HEK293 (cell line): ENCODE results near the gene PHF12.

Source experiments
- CTCF ChIA-PET: fragments of 350-600 bp; formaldehyde crosslinking; extraction: SDS; loops from one replicate; lab custom pipeline; 2021; ENCODE audit warnings: antibody characterized with exemption; lab: Yijun Ruan, JAX
- POLR2A ChIA-PET: fragments of 300-600 bp; formaldehyde crosslinking; extraction: SDS; loops from one replicate; lab custom pipeline; 2020; ENCODE audit warnings: antibody characterized with exemption, inconsistent platforms; lab: Yijun Ruan, JAX
- H3K27ac ChIP-seq: fragments of 200-500 bp; sonication (Bioruptor generic); 2 replicates; pipeline ENCODE4 v1.5.1; 2014; ENCODE audit warnings: low read depth, low read length, control low read depth, inconsistent platforms; ENCODE audit errors: extremely low read depth
- H3K36me3 ChIP-seq, 2 experiments: fragments of 200-500 bp in 1 of 2; sonication (Bioruptor generic) in 1 of 2; 1 replicate in 1 of 2; 2 replicates in 1 of 2; pipeline ENCODE4 v1.5.1; 2014 to 2017; ENCODE audit warnings: inconsistent platforms in 2 of 2, low read length in 2 of 2; ENCODE audit not compliant: control insufficient read depth in 2 of 2, insufficient read depth in 1 of 2
- H3K4me1 ChIP-seq: fragments of 200-500 bp; sonication (Bioruptor generic); 2 replicates; pipeline ENCODE4 v1.5.1; 2014; ENCODE audit warnings: mild to moderate bottlenecking, low read length, inconsistent platforms; ENCODE audit not compliant: control insufficient read depth, insufficient read depth
- H3K4me3 ChIP-seq: 2 replicates; pipeline ENCODE4 v1.5.1; 2011; ENCODE audit warnings: low read depth, mild to moderate bottlenecking, control low read depth, low read length, moderate library complexity
- H3K9me3 ChIP-seq: fragments of 200-500 bp; sonication (Bioruptor generic); 2 replicates; pipeline ENCODE4 v1.5.1; 2014; ENCODE audit warnings: low read depth, low read length, inconsistent platforms; ENCODE audit not compliant: control insufficient read depth, insufficient read depth
- BCL6B ChIP-seq: fragments of 450-650 bp; formaldehyde crosslinking; IDR thresholded peaks from 2 replicates; pipeline ENCODE4 v1.5.1; 2017; ENCODE audit warnings: missing biosample characterization, missing genetic modification characterization
- GLI2 ChIP-seq: fragments of 450-650 bp; formaldehyde crosslinking; IDR thresholded peaks from 2 replicates; pipeline ENCODE4; 2017; ENCODE audit warnings: missing biosample characterization, missing genetic modification characterization, low read depth, borderline replicate concordance
- HOXA7 ChIP-seq: sonication (generic); formaldehyde crosslinking; IDR thresholded peaks from 2 replicates; pipeline ENCODE4 v1.8.1; 2022; ENCODE audit warnings: missing genetic modification reagents, borderline replicate concordance
- KLF10 ChIP-seq: fragments of 450-650 bp; IDR thresholded peaks from 2 replicates; pipeline ENCODE4 v1.5.1; 2018; ENCODE audit warnings: missing biosample characterization, mild to moderate bottlenecking, missing genetic modification characterization
- KLF9 ChIP-seq: fragments of 450-650 bp; formaldehyde crosslinking; IDR thresholded peaks from 2 replicates; pipeline ENCODE4 v1.5.1; 2016; ENCODE audit warnings: missing biosample characterization, missing genetic modification characterization, low read depth
- PRDM4 ChIP-seq: fragments of 450-650 bp; formaldehyde crosslinking; IDR thresholded peaks from 2 replicates; pipeline ENCODE4 v1.5.1; 2017; ENCODE audit warnings: missing biosample characterization, missing genetic modification characterization
- ZBTB17 ChIP-seq: fragments of 450-650 bp; formaldehyde crosslinking; IDR thresholded peaks from 2 replicates; pipeline ENCODE4 v1.5.1; 2016; ENCODE audit warnings: missing biosample characterization, missing genetic modification characterization
- ZIC2 ChIP-seq: fragments of 450-650 bp; formaldehyde crosslinking; IDR thresholded peaks from 2 replicates; pipeline ENCODE4 v1.5.1; 2016; ENCODE audit warnings: missing biosample characterization, missing genetic modification characterization
- ZNF121 ChIP-seq: fragments of 450-650 bp; formaldehyde crosslinking; IDR thresholded peaks from 2 replicates; pipeline ENCODE4 v1.5.1; 2016; ENCODE audit warnings: missing biosample characterization, missing genetic modification characterization
- ZNF132 ChIP-seq: fragments of 450-650 bp; formaldehyde crosslinking; IDR thresholded peaks from 2 replicates; pipeline ENCODE4 v1.5.1; 2017; ENCODE audit warnings: missing biosample characterization, missing genetic modification characterization, borderline replicate concordance
- ZNF140 ChIP-seq: fragments of 450-650 bp; formaldehyde crosslinking; IDR thresholded peaks from 2 replicates; pipeline ENCODE4 v1.5.1; 2016; ENCODE audit warnings: missing biosample characterization, missing genetic modification characterization
- ZNF184 ChIP-seq: fragments of 450-650 bp; IDR thresholded peaks from 2 replicates; pipeline ENCODE4 v1.5.1; 2018; ENCODE audit warnings: missing biosample characterization, mild to moderate bottlenecking, missing genetic modification characterization
- ZNF211 ChIP-seq: fragments of 450-650 bp; formaldehyde crosslinking; IDR thresholded peaks from 2 replicates; pipeline ENCODE4 v1.5.1; 2016; ENCODE audit warnings: low read depth, missing biosample characterization, missing genetic modification characterization
- ZNF280D ChIP-seq: fragments of 450-650 bp; formaldehyde crosslinking; IDR thresholded peaks from 2 replicates; pipeline ENCODE4 v1.5.1; 2016; ENCODE audit warnings: missing biosample characterization, missing genetic modification characterization
- ZNF362 ChIP-seq: fragments of 450-650 bp; formaldehyde crosslinking; IDR thresholded peaks from 2 replicates; pipeline ENCODE4 v1.5.1; 2016; ENCODE audit warnings: missing biosample characterization, missing genetic modification characterization
- ZNF449 ChIP-seq: fragments of 450-650 bp; formaldehyde crosslinking; IDR thresholded peaks from 2 replicates; pipeline ENCODE4 v1.5.1; 2017; ENCODE audit warnings: missing biosample characterization, mild to moderate bottlenecking, missing genetic modification characterization, moderate library complexity
- ZNF510 ChIP-seq: fragments of 450-650 bp; formaldehyde crosslinking; IDR thresholded peaks from 2 replicates; pipeline ENCODE4 v1.5.1; 2018; ENCODE audit warnings: mild to moderate bottlenecking, missing genetic modification characterization, missing biosample characterization; ENCODE audit not compliant: insufficient replicate concordance
- ZNF76 ChIP-seq: fragments of 450-650 bp; formaldehyde crosslinking; IDR thresholded peaks from 2 replicates; pipeline ENCODE4; 2016; ENCODE audit warnings: low read depth, missing biosample characterization, missing genetic modification characterization, borderline replicate concordance
- ZNF776 ChIP-seq: fragments of 450-650 bp; formaldehyde crosslinking; IDR thresholded peaks from 2 replicates; pipeline ENCODE4 v1.5.0; 2017; ENCODE audit warnings: missing biosample characterization, missing genetic modification characterization, borderline replicate concordance
- ZNF791 ChIP-seq: fragments of 450-650 bp; formaldehyde crosslinking; IDR thresholded peaks from 2 replicates; pipeline ENCODE4 v1.5.1; 2016; ENCODE audit warnings: missing biosample characterization, missing genetic modification characterization
- ZNF837 ChIP-seq: fragments of 450-650 bp; formaldehyde crosslinking; IDR thresholded peaks from 2 replicates; pipeline ENCODE4 v1.5.1; 2016; ENCODE audit warnings: missing biosample characterization, missing genetic modification characterization
- ZNF843 ChIP-seq: fragments of 450-650 bp; formaldehyde crosslinking; IDR thresholded peaks from 2 replicates; pipeline ENCODE4 v1.5.1; 2016; ENCODE audit warnings: missing biosample characterization, missing genetic modification characterization
- ZSCAN30 ChIP-seq: fragments of 450-650 bp; IDR thresholded peaks from 2 replicates; pipeline ENCODE4 v1.5.1; 2018; ENCODE audit warnings: missing biosample characterization, mild to moderate bottlenecking, missing genetic modification characterization, moderate library complexity
- ZSCAN5A ChIP-seq: fragments of 450-650 bp; formaldehyde crosslinking; IDR thresholded peaks from 2 replicates; pipeline ENCODE4 v1.5.1; 2016; ENCODE audit warnings: missing biosample characterization, missing genetic modification characterization
- ZXDB ChIP-seq: fragments of 450-650 bp; formaldehyde crosslinking; IDR thresholded peaks from 2 replicates; pipeline ENCODE4 v1.5.1; 2016; ENCODE audit warnings: missing biosample characterization, missing genetic modification characterization

Gene PHF12

GRCh38 chr17:28885951-28886350 lies 65.4 kb downstream of the PHF12 start:
- no peak overlapping the region for H3K27ac ChIP-seq
- ChIA-PET POLR2A (interaction anchor here (1.0 kb wide), 2 partner anchors 10 to 12 kb away, joined by 3 read pairs; partner anchors contain the start of gene FLOT2), CTCF (interaction anchor here (0.8 to 0.9 kb wide), 2 partner anchors 25 to 68 kb away, joined by 3 read pairs; no protein-coding TSS in a partner anchor)
- H3K4me1 ChIP-seq: no peaks in the 10 kb centered on the region
- H3K9me3 ChIP-seq: no peaks in the 10 kb centered on the region
- H3K4me3 ChIP-seq: no peak overlapping the region
- H3K36me3 ChIP-seq: peaks cover 4 to 69% of the 10 kb centered on the region in 2 experiments; a peak in 2 of 3 replicates
- no peak for TF ChIP-seq KLF10 (tag by site-specific recombination)
- TF ChIP-seq ZNF362 (tag by site-specific recombination): no peak
- TF ChIP-seq ZNF837: no peak
- TF ChIP-seq ZIC2 (tag by site-specific recombination): no peak
- no peak for TF ChIP-seq ZNF211 (tag by site-specific recombination)
- no peak for TF ChIP-seq ZSCAN30 (tag by site-specific recombination)
- no peak for TF ChIP-seq ZNF184 (tag by site-specific recombination)
- no peak for TF ChIP-seq ZNF791 (tag by site-specific recombination)
- no peak for TF ChIP-seq GLI2 (tag by site-specific recombination)
- TF ChIP-seq ZNF121 (tag by site-specific recombination): no peak
- no peak for TF ChIP-seq HOXA7 (CRISPR knock-in tag)
- TF ChIP-seq ZBTB17 (tag by site-specific recombination): no peak
- no peak for TF ChIP-seq ZSCAN5A

GRCh38 chr17:28885363-28885762 lies 66.0 kb downstream of the PHF12 start:
- peaks cover 4 to 75% of the 10 kb centered on the region in 2 experiments; a peak in 2 of 3 replicates for H3K36me3 ChIP-seq
- TF ChIP-seq PRDM4 (no peak), ZNF776 (tag by site-specific recombination) (no peak), ZNF843 (no peak), ZXDB (tag by site-specific recombination) (no peak), ZNF76 (tag by site-specific recombination) (no peak), ZNF140 (tag by site-specific recombination) (no peak), ZNF510 (tag by site-specific recombination) (no peak), ZNF449 (tag by site-specific recombination) (no peak), KLF9 (no peak), ZNF280D (tag by site-specific recombination) (no peak), ZNF132 (no peak), BCL6B (tag by site-specific recombination) (no peak)

More at GRCh38 chr17:28885363-28885762, 66.0 kb downstream of the PHF12 start:
- Histone ChIP-seq H3K9me3 (no peaks in the 10 kb centered on the region), H3K4me1 (no peaks in the 10 kb centered on the region), H3K4me3 (no peak overlapping the region), H3K27ac (0 out of 2 replicates have a peak overlapping the region, but pooled peaks have one; percentile 14)
- ChIA-PET POLR2A (interaction anchor here (1.0 kb wide), 1 partner anchor 11 kb away, joined by 3 read pairs; no protein-coding TSS in a partner anchor), CTCF (no interaction called here)
